ENCODE measurements around the gene IL22RA2. TPM values are rescaled to one million over a fixed set of nuclear protein-coding genes. Genes with fewer than 3 reads are reported as not detected.

The IL22RA2 gene
- not detected in 2 replicates for total RNA-seq

GRCh38 chr6:137173501-137173900 lies at the start of gene IL22RA2:
TSS of gene IL22RA2 (minus strand) at chr6:137173644. CDS start at chr6:137161749, 11,895 bp downstream.

DNA sequence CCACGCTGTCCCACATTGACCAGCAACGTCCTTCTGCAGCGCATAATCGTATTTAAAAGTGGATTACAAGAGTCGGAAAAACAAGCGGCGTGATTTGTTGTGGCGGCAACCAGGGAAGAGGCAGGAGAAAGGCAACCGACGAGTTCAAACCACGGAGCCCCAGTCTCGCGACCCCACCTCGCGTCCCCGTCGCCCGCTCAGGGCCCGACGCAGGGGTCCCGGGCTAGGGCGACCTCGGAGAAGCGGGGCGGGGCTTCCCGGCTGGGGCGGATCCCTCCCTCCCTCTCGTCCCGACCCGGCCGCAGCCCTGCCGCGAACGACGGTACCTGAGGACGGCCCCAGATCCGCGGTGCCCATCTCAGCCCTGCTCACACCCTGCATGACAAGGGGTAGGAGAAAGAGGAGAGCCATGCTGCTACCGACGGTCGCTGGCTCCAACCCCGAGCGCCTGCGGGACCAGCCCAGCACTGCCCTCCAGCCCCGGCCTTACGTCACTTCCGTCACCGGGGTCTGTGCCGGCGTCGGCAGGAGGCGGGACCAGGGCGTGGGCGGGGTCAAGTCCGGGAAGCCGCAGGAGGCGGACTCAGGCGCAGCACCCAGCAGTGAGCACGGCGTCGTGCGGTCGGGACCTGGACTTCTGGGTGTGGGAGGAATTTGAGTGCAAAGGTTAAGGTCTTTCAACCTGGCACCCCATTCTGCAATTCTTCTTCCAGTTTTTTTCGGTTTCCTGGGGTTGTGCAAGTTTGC lies 45.6 kb upstream of the IL22RA2 start, which contains the start of gene IFNGR1:
Gene IFNGR1 (minus strand): TSS at position 469 of the 747 bp plus-strand sequence. CDS start 58 bp downstream, at position 411.

Other genes with a start within 250 kb of the IL22RA2 start
- 1.0 and 2.0 TPM in 2 replicates for gene IL20RA, start 128.7 kb downstream of the IL22RA2 start, total RNA-seq
- gene IFNGR1, start 45.7 kb upstream of the IL22RA2 start, total RNA-seq = 52.5 and 61.8 TPM in 2 replicates

All from hair follicular keratinocyte (primary cell).